ENCODE results near the gene CCBE1.
"Not testable (repeated sequence)": the region's sequence is repeated elsewhere in the genome, so short reads cannot be mapped to it uniquely, and the experiment has no call there.

The CCBE1 gene

GRCh38 chr18:59650266-59650820 lies 46.9 kb downstream of the CCBE1 start:
- no peak for DNase-seq

GRCh38 chr18:59649591-59649990 lies 47.6 kb downstream of the CCBE1 start:
- no peak for DNase-seq

- not testable (repeated sequence) for DNase-seq
These were observed 48.8 kb downstream of the CCBE1 start for GRCh38 chr18:59648469-59648868.

DNA sequence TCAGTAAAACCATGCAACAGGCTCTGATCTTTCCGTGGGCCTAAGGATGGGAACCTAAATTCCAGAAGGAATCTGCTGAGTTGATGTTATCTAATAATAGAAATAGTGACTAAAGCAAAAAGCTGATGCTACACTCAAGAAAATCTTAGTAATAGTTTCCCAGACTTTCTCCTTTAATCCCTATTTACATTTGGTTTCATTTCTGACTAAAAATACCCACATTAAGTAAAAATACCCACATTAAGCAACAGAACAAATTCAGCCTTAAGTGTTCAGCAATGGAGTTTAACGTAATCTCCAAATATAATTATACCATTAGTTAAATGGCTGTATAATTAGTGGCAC lies 50.3 kb downstream of the CCBE1 start:
- no peak for DNase-seq

DNA sequence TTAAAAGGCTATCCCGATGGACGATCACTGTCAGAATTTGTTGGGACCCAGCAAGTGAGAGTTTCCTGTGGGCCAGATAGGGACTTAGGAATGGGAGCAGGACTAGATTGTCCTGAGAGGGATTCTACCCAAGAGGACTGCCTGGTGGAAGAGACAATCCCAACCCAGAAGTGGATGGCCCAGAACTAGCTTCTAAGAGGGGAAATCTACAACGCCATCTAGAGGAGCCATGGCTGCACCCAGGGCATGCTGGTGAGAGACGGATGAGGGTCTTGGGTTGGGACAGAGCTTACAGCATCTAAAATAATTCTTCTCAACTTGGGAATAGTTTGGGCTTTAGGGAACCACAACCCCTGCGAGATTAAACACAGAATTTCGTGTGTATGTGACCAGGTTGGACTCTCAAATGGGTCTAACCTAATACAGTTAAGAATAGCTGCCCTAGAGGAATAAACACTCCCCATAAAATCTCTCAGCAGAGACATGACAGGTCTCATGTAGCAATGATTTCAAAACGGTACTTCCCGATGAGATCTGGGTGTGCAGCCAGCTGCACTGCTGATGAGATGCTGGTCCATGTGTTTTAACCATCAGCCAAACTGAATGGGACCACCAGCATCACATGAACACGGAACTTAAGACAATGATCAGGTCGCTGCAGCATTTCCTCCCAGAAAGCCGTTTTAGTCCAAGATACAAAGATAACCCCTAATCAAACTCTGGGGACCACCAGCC lies 50.8 kb downstream of the CCBE1 start:
- DNase-seq, result no peak

DNA sequence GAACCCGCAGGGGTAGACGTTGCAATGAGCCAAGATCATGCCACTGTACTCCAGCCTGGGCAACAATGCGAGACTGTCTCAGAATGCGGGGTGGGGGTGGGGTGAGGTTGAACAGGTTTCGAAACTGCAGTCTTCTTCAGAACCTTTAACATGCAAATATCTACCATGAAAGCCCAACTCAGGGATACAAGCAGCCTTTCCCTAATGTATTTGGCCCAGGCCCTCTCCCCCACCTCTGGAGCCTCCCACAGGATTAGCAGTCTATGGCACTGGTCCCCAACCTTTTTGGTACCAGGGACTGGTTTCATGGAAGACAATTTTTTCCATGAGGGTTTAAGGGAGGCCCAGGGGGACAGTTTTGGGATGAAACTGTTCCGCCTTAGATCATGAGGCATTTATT lies 53.5 kb downstream of the CCBE1 start:
- no peak for DNase-seq

- DNase-seq, result no peak
These were observed 56.5 kb downstream of the CCBE1 start for GRCh38 chr18:59640721-59641120.

DNA sequence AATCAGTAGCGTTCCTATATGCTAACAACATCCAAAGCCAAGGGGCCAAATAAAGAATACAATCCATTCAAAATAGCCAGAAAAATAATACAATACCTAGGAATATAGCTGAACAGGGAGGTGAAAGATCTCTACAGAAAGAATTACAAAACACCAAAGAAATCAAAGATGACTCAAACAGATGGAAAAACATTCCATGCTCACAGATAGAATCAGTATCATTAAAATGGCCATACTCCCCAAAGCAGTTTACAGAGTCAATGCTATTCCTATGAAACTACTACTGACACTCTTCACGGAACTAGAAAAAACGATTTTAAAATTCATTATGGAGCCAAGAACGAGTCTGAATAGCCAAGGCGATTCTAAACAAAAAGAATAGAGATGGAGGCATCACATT lies 57.4 kb downstream of the CCBE1 start:
- no peak for DNase-seq

DNA sequence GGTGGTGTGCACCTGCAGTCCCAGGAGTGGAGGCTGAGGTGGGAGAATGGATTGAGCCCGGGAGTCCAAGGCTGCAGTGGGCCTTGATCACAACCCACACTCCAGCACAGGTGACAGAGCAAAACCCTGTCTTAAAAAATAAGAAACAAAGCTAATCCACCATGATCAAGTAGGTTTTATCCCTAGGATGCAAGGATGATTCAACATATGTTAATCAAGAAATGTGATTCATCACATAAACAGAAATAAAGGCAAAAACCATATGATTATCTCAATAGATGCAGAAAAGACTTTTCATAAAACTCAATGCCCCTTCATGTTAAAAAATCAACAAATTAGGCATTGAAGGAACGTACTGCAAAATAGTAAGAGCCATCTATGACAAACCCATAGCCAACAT lies 58.1 kb downstream of the CCBE1 start:
- DNase-seq, result no peak

- DNase-seq, result no peak
These were observed 63.2 kb downstream of the CCBE1 start for GRCh38 chr18:59633961-59634485.

DNA sequence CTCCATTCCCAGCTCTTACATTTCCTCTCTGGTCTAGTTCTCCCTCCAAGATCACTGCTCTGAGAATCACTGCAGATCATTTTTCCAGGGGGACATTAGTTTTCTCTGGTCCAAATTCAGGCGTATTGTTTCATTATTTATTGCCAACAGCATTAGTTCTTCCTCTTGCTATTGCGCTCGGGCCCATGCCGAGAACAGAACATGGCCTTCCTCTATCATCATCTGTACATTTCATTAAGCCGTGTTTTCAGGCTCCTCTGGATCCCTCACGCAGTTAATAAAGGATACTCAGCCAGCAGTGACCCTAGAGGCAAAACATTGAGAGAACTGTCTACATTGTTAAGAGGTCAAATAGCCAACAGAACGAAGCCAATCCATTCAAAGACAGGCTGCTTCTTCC lies 63.9 kb downstream of the CCBE1 start:
- DNase-seq, result no peak

DNA sequence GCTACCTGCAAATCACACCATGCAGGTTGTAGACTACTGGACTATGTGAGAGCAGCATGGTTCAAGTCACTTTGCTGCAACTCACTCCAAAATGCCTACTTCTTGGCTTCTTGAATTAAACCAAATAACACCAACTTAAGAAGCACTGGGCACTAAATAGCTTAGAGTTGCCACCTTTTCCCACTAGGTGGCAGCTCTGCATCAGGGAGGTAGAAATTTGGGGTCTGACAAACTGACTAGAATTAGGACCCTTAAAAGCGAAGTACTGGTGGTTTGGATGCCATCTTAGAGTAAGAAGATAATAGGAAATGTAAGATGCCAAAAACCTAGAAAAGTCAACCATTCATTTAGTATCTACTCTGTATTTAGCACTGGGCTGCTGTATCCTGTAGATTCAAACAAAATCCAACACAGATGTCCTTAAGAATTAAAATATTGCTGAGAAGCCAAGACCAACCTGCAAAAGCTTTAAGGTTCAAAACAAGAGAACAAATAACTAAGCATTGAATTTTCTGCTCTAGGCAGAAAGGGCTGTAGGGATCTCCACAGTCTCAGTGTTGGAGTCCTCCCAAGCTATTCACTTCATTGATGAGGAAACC lies 65.5 kb downstream of the CCBE1 start:
- no peak for DNase-seq

- no peak for DNase-seq
These were observed 67.3 kb downstream of the CCBE1 start for GRCh38 chr18:59629894-59630293.

GRCh38 chr18:59628995-59629394 lies 68.2 kb downstream of the CCBE1 start:
- DNase-seq, result no peak

DNA sequence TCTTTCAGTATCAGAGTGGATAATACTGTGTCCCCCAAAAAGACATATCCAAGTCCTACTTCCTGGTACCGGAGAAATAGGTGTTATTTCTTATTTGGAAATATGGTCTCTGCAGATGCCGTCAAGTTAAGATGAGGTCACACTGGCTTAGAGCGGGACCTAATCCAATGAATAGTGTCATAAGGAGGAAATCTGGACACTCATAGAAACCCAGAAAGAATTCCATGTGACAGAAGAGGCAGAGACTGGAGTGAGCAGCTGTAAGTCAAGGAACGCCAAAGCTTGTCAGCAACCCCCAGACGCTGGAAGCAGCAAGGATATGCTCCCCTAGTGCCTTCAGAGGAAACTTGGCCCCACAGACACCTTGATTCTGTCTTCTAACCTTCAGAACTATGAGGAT lies 69.8 kb downstream of the CCBE1 start:
- no peak for DNase-seq

GRCh38 chr18:59624369-59624765 lies 72.9 kb downstream of the CCBE1 start:
- no peak for DNase-seq

DNA sequence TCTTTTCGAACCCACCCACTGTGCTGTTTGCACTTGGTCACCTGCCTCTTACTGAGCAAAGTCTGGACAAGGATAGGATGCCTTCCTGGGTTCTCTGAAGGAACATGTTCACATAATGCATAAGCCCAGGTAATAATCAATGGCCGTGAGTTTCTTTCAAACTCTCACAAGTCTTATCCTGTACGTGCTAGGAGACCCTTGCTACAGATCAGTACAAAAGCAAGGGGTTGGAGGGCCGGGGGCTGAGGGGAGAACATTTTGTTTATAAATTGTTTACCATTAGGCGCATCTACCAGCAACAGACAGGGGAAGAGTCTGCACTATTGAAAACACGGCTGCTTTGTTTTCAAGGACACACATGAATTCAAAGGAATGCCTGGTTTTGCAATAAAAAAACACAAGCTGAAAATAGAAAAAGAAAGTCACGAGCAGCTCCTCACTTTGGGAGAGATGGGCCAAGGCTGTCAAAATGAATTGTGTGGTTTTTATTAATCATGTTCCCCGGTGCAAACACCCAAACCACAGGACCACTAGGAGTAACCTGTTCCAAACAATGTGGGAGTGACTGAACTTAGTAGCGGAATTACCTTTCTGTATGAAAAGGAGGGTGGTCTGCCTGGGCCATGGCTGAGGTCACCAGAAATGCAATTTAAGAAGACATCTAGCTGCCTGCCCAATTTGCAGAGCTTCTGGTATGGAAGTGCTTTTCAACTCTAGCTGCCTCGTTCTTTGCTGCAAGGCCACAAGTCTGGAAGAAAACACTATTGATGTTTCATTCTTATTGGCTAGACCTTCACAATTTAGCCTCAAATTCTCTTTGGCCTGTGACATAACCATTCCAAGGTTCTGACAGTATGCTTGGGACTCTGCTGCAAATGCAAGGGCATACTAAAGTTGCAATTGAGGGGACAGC lies 73.5 kb downstream of the CCBE1 start:
- DNase-seq, result no peak

- no peak for DNase-seq
These were observed 76.2 kb downstream of the CCBE1 start for GRCh38 chr18:59621027-59621426.

DNA sequence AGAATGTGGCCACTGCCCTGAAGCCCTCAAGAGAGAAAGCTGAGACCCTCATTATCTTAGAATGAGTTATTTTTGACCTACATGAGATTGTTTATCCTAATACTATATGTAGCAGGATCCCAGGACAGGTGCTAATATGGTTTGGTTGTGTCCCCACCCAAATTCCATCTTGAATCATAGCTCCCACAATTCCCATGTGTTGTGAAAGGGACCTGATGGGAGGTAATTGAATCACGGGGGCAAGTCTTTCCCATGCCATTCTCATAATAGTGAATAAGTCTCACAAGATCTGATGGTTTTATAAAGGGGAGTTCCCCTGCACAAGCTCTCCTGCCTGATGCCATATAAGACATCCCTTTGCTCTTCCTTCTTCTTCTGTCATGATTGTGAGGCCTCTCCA lies 76.8 kb downstream of the CCBE1 start:
- no peak for DNase-seq

DNA sequence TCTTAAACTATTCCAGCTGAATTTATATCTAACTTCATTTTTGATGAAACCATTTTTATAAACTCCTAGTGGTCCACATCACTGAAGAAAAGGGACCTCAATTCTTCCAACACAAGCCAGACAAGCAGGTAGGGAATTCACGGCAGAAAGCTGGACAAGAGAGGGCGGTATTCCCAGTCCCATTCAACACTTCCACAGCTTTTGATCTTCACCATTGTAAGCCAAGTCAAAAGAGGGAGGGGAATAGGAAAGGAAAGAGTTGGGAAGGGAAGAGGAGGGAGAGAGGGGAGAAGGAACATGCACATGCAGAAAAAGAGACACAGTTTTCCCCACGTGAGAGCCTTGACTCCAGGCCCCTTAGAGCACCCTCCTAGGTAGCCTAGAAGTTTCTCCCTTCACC lies 77.4 kb downstream of the CCBE1 start:
- DNase-seq, result no peak

DNA sequence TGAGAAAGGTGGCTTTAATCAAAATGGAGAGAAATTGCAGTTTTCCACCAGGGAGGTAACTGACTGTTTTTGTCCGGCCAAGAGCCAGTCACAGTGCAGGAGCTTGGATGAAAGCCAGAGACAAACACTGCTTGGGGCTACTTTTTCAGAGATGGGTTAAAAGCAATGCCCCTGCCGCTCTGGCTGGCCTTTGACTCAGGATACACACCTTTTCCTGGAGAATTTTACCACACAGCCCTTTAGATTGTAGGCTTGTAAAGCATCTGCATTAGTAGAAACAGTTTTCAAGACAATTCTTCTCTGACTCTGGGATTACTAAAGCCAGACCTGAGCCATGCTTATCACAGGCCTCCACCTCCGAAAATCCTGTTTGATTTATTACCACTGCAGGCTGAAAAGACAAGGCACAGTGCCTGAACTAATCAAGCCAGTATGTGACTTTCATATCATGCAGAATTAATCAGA lies 79.7 kb downstream of the CCBE1 start:
- no peak for DNase-seq

- DNase-seq, result no peak
These were observed 80.7 kb downstream of the CCBE1 start for GRCh38 chr18:59616501-59616900.

- DNase-seq, result no peak
These were observed 83.3 kb downstream of the CCBE1 start for GRCh38 chr18:59613903-59614302.

Data from stimulated activated naive CD4-positive, alpha-beta T cell (primary cell).